ENCODE results near the gene COL1A1.
A peak's percentile ranks its signal among the peaks of the same experiment; 100 is the strongest.

The COL1A1 gene

DNA sequence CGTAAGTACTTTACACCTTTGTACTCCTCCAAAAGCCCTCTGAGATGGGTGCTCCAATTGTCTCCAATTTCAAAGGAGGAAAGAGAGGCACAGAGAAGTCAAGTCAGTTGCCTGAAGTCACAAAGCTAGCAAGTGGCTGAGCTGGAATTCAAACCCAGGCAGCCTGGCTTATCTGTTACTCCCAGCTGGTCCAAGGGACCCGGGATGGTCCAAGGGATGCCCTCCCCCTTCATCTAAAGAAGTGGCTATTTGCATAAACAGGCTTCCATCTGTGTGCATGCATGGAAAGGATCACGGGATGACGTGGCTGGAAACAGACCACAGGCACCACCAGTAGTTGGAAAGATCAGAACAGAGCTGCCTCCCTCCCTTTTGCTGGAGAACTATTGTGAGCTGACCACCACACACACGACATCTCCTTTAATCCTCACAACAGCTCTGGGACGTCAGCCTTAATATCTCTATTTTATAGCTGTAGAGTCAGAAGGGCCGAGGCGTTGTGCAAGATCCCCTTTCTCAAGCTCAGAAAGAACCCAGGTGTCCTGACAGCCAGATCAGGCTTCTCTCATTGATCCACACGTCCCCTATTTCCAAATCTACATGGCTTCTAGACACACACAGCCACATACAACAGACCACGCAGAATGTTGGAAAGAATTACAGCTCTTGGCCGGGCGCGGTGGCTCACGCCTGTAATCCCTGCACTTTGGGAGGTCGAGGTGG, 10.9 kb upstream of the COL1A1 start:
- H3K79me2 ChIP-seq (ENCODE audit: control insufficient read depth, insufficient read depth, low read length): no peaks in the 10 kb centered on the region
- H3K79me1 ChIP-seq (ENCODE audit: low read length): no peaks in the 10 kb centered on the region
- H3K23ac ChIP-seq (ENCODE audit: low read length): no peak overlapping the region
- no peak overlapping the region for H4K5ac ChIP-seq (ENCODE audit: low read length)
- no peak overlapping the region for H3K56ac ChIP-seq (ENCODE audit: low read length)
- no peak overlapping the region for H3K9ac ChIP-seq (ENCODE audit: low read length)
- H2BK15ac ChIP-seq (replicated peaks; ENCODE audit: low read depth): no peak overlapping the region
- no peaks in the 10 kb centered on the region for H3K27me3 ChIP-seq (ENCODE audit: insufficient read depth, low read length, poor library complexity)
- no peak overlapping the region for H2BK5ac ChIP-seq (ENCODE audit: low read length)
- H2BK120ac ChIP-seq (ENCODE audit: low read depth, low read length): no peak overlapping the region
- DNase-seq: no peak
- H3K18ac ChIP-seq (ENCODE audit: low read length): no peak overlapping the region
- no peak overlapping the region for H3K27ac ChIP-seq (ENCODE audit: low read depth, low read length)
- H3K36me3 ChIP-seq (ENCODE audit: control insufficient read depth, insufficient read depth, low read length): no peaks in the 10 kb centered on the region
- no CpG with 5 or more reads among the region's 15 CpGs for WGBS (ENCODE audit: extremely low coverage, insufficient coverage, low lambda C conversion rate)
- peaks cover 25% of the 10 kb centered on the region for H3K4me1 ChIP-seq (ENCODE audit: control insufficient read depth, low read depth, low read length)
- H3K4ac ChIP-seq (ENCODE audit: low read depth, low read length): no peak overlapping the region
- H2AK5ac ChIP-seq (ENCODE audit: low read length): no peak overlapping the region
- no peak overlapping the region for H3K4me2 ChIP-seq (ENCODE audit: low read length)
- no peak overlapping the region for H3K4me3 ChIP-seq (ENCODE audit: low read length)
- H4K8ac ChIP-seq (ENCODE audit: low read depth, low read length): no peak overlapping the region

DNA sequence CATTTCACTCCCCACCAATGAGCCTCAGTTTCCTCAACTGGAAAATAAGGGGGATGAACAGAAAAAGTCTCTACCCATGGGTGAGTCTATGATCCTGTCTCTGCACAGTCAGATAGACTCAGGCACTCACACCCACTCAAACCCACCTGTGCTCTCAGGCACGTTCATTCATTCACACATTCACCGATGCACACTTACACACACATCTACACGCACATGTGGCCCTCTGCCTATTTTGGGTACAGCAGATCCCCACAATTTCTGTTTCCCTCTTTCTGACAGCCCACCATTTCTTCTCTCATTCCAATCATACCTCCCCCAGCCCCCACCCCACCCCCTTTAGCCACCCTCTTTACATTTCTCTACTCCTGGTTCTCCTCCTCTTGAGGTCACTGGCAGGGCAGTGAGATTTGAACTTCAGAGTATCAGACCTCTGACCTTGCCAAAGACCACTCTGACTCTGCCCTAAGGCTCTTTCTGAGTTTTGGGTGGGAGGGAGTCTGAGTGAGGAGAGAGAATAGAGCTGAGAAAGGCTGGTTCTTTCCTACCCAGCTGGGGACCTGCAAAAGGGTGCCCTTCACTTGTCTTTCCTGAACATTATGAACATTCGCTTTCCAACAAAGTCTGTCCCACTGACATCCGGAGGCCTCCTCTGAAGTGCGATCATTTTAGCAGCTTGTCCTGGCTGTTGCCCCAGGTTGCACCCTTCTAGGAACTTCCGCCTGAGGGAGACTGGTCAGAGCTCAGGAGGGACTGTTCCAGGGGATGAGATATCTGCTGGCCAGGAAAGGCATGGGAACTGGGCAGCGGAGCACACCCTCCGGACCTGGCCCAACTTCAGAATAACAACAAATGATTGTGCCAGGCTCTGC, 10.1 kb upstream of the COL1A1 start:
- Histone ChIP-seq H3K27me3 (ENCODE audit: insufficient read depth, low read length, poor library complexity) (no peaks in the 10 kb centered on the region), H3K23ac (ENCODE audit: low read length) (peak overlapping the region; percentile 39), H3K27ac (ENCODE audit: low read depth, low read length) (peak overlapping the region; percentile 65), H3K9ac (ENCODE audit: low read length) (peak overlapping the region; percentile 48), H3K56ac (ENCODE audit: low read length) (peak overlapping the region; percentile 81), H2BK5ac (ENCODE audit: low read length) (peak overlapping the region; percentile 82), H3K36me3 (ENCODE audit: control insufficient read depth, insufficient read depth, low read length) (no peaks in the 10 kb centered on the region), H3K18ac (ENCODE audit: low read length) (peak overlapping the region; percentile 52), H2BK15ac (replicated peaks; ENCODE audit: low read depth) (no peak overlapping the region), H3K4me3 (ENCODE audit: low read length) (no peak overlapping the region), H3K4ac (ENCODE audit: low read depth, low read length) (peak overlapping the region; percentile 71), H2BK120ac (ENCODE audit: low read depth, low read length) (peak overlapping the region; percentile 33), H4K8ac (ENCODE audit: low read depth, low read length) (no peak overlapping the region), H2AK5ac (ENCODE audit: low read length) (peak overlapping the region; percentile 98), H3K79me2 (ENCODE audit: control insufficient read depth, insufficient read depth, low read length) (no peaks in the 10 kb centered on the region), H3K4me1 (ENCODE audit: control insufficient read depth, low read depth, low read length) (peaks cover 25% of the 10 kb centered on the region), H3K79me1 (ENCODE audit: low read length) (no peaks in the 10 kb centered on the region), H3K4me2 (ENCODE audit: low read length) (no peak overlapping the region), H4K5ac (ENCODE audit: low read length) (no peak overlapping the region)
- no CpG with 5 or more reads among the region's 9 CpGs for WGBS (ENCODE audit: extremely low coverage, insufficient coverage, low lambda C conversion rate)
- DNase-seq: peak; percentile 42

DNA sequence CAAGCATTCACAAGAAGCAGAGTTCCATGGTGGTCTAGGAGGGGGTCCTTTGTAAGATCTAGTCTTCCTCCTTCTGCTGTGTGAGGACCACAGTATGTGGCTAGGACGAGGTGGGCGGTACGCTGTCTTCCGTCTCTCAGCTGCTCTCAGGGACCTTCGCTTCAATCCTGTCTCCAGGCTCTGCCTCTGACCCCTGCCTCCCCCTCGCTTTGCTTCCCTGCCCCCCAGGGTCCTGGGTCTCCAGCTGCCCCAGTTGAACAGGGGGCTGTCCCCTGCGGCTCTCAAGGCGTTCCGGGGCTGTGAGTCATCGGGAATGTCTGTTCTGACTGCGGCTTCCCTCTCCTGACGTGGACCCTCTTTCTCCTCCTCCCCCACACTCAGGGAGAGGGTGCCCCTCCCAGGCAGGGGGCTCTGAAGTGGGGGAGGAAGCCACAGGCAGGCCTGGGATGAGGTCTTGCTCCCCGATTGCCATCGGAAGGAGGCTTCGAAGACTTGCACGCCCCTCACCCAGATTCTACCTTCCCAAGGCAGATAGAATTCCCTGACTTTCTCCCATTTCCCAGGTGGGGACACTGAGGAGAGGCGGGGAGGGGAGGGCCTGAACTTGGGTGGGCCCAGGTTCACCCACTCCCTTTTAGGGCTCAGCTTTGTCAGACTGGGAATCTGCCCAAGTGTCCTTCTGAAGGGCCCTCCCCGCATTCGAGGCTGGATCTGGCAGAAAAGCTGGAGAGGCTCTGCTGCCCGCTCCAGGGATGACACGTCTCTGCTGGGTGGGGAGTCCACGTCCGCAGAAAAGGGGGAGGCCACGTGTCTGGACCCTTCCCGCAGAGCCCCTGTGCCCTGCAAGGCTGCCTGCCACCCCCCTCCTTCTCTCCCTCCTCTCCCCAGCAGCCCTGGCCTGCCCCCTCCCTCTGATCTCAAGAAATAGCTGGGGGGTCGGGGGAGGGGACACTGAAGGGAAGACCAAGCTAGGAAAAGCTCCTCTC, 9.1 kb upstream of the COL1A1 start:
- H2BK120ac ChIP-seq (ENCODE audit: low read depth, low read length): peak overlapping the region; percentile 7
- no peak overlapping the region for H2BK15ac ChIP-seq (replicated peaks; ENCODE audit: low read depth)
- peak overlapping the region; percentile 52 for H3K18ac ChIP-seq (ENCODE audit: low read length)
- peak overlapping the region; percentile 39 for H3K23ac ChIP-seq (ENCODE audit: low read length)
- H3K79me2 ChIP-seq (ENCODE audit: control insufficient read depth, insufficient read depth, low read length): no peaks in the 10 kb centered on the region
- no peak overlapping the region for H3K4me3 ChIP-seq (ENCODE audit: low read length)
- H3K27me3 ChIP-seq (ENCODE audit: insufficient read depth, low read length, poor library complexity): no peaks in the 10 kb centered on the region
- H3K36me3 ChIP-seq (ENCODE audit: control insufficient read depth, insufficient read depth, low read length): no peaks in the 10 kb centered on the region
- H3K56ac ChIP-seq (ENCODE audit: low read length): peak overlapping the region; percentile 81
- H3K4ac ChIP-seq (ENCODE audit: low read depth, low read length): peak overlapping the region; percentile 71
- no peak overlapping the region for H4K8ac ChIP-seq (ENCODE audit: low read depth, low read length)
- H2AK5ac ChIP-seq (ENCODE audit: low read length): peak overlapping the region; percentile 95
- no peaks in the 10 kb centered on the region for H3K79me1 ChIP-seq (ENCODE audit: low read length)
- H2BK5ac ChIP-seq (ENCODE audit: low read length): peak overlapping the region; percentile 75
- no peak overlapping the region for H4K5ac ChIP-seq (ENCODE audit: low read length)
- peak; percentile 96 for DNase-seq
- peak overlapping the region; percentile 48 for H3K9ac ChIP-seq (ENCODE audit: low read length)
- H3K27ac ChIP-seq (ENCODE audit: low read depth, low read length): peak overlapping the region; percentile 70
- H3K4me1 ChIP-seq (ENCODE audit: control insufficient read depth, low read depth, low read length): peaks cover 25% of the 10 kb centered on the region
- no CpG with 5 or more reads among the region's 26 CpGs for WGBS (ENCODE audit: extremely low coverage, insufficient coverage, low lambda C conversion rate)
- H3K4me2 ChIP-seq (ENCODE audit: low read length): no peak overlapping the region

DNA sequence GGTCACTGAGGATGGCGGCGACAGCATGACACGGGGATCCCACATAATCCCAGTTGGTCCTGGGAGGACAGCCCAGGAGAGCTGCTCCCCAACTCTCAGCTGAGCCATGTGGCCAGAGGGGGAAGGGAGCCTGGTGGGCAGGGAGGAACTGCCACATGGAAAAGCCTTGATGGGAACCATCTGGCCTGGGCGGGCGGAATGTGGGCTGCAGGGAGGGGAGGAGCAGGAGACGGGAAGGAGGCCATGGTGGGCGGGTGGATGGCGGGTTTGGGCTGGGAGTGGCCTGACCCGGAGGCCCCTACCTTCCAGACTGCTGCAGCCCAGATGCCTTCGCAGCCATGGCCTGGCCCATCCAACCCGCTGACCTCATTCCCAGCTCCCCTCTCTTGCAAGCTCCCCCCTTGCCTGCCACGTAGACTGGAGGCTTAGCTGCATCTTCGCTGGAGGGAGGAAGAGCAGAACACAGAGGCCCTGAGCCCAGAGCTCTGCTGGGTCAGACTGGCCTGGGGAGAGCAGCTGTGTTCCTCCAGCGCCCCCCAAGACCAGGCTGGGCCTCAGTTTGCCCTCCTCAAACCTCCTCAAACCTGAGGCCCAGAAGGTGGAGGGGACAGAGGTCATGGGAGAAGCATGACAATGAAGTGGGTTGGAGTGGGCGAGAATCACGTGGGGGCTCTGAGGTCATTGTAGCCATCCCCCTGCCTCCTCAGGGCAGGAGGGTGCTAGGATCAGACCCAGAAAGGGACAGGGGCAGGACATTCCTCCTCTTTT, 8.2 kb upstream of the COL1A1 start:
- Histone ChIP-seq H3K4me3 (ENCODE audit: low read length) (no peak overlapping the region), H2BK5ac (ENCODE audit: low read length) (peak overlapping the region; percentile 52), H3K56ac (ENCODE audit: low read length) (peak overlapping the region; percentile 81), H3K79me1 (ENCODE audit: low read length) (no peaks in the 10 kb centered on the region), H3K27ac (ENCODE audit: low read depth, low read length) (peak overlapping the region; percentile 65), H3K4me1 (ENCODE audit: control insufficient read depth, low read depth, low read length) (peaks cover 25% of the 10 kb centered on the region), H3K18ac (ENCODE audit: low read length) (peak overlapping the region; percentile 43), H3K79me2 (ENCODE audit: control insufficient read depth, insufficient read depth, low read length) (no peaks in the 10 kb centered on the region), H4K8ac (ENCODE audit: low read depth, low read length) (no peak overlapping the region), H2AK5ac (ENCODE audit: low read length) (peak overlapping the region; percentile 95), H2BK120ac (ENCODE audit: low read depth, low read length) (peak overlapping the region; percentile 3), H3K4ac (ENCODE audit: low read depth, low read length) (peak overlapping the region; percentile 58), H3K9ac (ENCODE audit: low read length) (peak overlapping the region; percentile 32), H3K23ac (ENCODE audit: low read length) (peak overlapping the region; percentile 55), H2BK15ac (replicated peaks; ENCODE audit: low read depth) (no peak overlapping the region), H3K4me2 (ENCODE audit: low read length) (no peak overlapping the region), H3K27me3 (ENCODE audit: insufficient read depth, low read length, poor library complexity) (no peaks in the 10 kb centered on the region), H4K5ac (ENCODE audit: low read length) (no peak overlapping the region), H3K36me3 (ENCODE audit: control insufficient read depth, insufficient read depth, low read length) (no peaks in the 10 kb centered on the region)
- DNase-seq: peak; percentile 95
- WGBS (ENCODE audit: extremely low coverage, insufficient coverage, low lambda C conversion rate): no CpG with 5 or more reads among the region's 16 CpGs

DNA sequence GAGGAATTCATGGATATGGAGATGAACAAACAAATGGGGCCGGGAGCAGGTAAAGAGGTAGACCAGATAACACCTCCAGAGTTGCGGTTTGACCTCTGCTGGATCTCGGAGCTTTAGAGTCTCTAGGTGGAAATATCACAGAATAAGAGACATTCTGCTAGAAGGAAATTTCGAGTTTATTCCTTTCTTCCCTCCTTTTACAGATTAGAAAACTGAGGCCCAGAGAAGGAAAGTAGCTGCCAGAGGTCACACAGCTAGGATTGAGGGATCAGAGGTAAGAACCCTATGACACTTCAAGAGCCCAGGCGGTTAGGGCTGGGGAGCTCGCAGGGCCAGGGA, 7.7 kb upstream of the COL1A1 start:
- Histone ChIP-seq H3K9ac (ENCODE audit: low read length) (peak overlapping the region; percentile 26), H3K36me3 (ENCODE audit: control insufficient read depth, insufficient read depth, low read length) (no peaks in the 10 kb centered on the region), H3K4ac (ENCODE audit: low read depth, low read length) (no peak overlapping the region), H2BK15ac (replicated peaks; ENCODE audit: low read depth) (no peak overlapping the region), H3K23ac (ENCODE audit: low read length) (peak overlapping the region; percentile 55), H2BK5ac (ENCODE audit: low read length) (peak overlapping the region; percentile 52), H3K27ac (ENCODE audit: low read depth, low read length) (peak overlapping the region; percentile 7), H3K79me1 (ENCODE audit: low read length) (no peaks in the 10 kb centered on the region), H3K27me3 (ENCODE audit: insufficient read depth, low read length, poor library complexity) (no peaks in the 10 kb centered on the region), H2BK120ac (ENCODE audit: low read depth, low read length) (no peak overlapping the region), H3K4me2 (ENCODE audit: low read length) (no peak overlapping the region), H3K56ac (ENCODE audit: low read length) (peak overlapping the region; percentile 81), H3K18ac (ENCODE audit: low read length) (no peak overlapping the region), H3K4me1 (ENCODE audit: control insufficient read depth, low read depth, low read length) (peaks cover 25% of the 10 kb centered on the region), H2AK5ac (ENCODE audit: low read length) (peak overlapping the region; percentile 15), H4K5ac (ENCODE audit: low read length) (no peak overlapping the region), H3K4me3 (ENCODE audit: low read length) (no peak overlapping the region), H3K79me2 (ENCODE audit: control insufficient read depth, insufficient read depth, low read length) (no peaks in the 10 kb centered on the region), H4K8ac (ENCODE audit: low read depth, low read length) (no peak overlapping the region)
- DNase-seq: no peak
- no CpG with 5 or more reads among the region's 6 CpGs for WGBS (ENCODE audit: extremely low coverage, insufficient coverage, low lambda C conversion rate)
